ENCODE data around the gene MSL3.

Gene MSL3, protein sequence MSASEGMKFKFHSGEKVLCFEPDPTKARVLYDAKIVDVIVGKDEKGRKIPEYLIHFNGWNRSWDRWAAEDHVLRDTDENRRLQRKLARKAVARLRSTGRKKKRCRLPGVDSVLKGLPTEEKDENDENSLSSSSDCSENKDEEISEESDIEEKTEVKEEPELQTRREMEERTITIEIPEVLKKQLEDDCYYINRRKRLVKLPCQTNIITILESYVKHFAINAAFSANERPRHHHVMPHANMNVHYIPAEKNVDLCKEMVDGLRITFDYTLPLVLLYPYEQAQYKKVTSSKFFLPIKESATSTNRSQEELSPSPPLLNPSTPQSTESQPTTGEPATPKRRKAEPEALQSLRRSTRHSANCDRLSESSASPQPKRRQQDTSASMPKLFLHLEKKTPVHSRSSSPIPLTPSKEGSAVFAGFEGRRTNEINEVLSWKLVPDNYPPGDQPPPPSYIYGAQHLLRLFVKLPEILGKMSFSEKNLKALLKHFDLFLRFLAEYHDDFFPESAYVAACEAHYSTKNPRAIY

DNA sequence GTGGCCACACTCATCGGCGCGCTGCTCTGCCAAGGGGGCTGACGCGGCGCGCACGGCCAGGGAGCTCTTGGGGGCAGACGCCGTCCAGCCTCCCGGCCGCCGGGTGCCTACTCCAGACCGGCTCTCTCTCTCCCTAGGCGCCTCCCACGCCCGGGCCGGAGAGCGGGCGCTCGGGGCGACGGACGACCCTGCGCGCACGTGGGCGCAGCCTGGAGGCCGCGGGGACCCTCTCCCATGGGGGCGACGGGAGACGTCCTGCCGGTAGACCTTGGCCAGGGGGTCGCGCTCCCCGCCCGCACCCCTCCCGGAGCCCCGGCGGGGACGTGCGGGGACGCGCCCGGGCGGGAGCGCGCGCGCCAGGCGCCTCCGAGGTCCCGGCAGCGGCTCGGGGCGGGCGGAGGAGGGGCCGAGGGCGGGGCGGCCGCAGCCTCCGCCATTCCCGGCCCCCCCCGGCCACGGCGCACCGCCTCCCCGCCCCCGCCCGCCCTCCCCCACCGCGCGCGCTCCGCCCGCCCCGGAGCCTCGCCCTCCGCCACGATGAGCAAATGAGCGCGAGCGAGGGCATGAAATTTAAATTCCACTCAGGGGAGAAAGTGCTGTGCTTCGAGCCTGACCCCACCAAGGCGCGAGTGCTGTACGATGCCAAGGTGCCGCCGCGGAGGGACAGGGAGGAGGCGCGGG, at the start of gene MSL3:
Gene MSL3 (plus strand): TSS at position 519 of the 681 bp plus-strand sequence. CDS start 27 bp downstream, at position 546.
- DNase-seq = peak; percentile 15

DNA sequence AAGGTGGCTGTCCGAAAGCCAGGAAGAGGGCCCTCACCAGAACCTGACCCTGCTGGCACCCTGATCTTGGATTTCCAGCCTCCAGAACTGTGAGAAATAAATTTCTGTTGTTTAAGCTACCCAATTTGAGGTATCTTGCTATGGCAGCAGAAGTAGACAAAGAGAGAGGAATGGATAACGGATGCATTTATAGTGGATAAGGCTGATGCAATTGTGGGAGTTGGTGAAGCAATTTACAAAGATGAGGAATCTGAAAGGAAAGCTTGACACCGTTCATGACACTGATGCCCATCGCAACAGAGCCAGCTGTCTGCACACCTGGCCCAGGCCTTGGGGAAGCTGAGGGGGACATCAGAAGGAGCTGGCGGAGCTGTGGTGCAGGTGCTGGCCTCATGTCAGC, 35.7 kb upstream of the MSL3 start:
- no peak for DNase-seq

DNA sequence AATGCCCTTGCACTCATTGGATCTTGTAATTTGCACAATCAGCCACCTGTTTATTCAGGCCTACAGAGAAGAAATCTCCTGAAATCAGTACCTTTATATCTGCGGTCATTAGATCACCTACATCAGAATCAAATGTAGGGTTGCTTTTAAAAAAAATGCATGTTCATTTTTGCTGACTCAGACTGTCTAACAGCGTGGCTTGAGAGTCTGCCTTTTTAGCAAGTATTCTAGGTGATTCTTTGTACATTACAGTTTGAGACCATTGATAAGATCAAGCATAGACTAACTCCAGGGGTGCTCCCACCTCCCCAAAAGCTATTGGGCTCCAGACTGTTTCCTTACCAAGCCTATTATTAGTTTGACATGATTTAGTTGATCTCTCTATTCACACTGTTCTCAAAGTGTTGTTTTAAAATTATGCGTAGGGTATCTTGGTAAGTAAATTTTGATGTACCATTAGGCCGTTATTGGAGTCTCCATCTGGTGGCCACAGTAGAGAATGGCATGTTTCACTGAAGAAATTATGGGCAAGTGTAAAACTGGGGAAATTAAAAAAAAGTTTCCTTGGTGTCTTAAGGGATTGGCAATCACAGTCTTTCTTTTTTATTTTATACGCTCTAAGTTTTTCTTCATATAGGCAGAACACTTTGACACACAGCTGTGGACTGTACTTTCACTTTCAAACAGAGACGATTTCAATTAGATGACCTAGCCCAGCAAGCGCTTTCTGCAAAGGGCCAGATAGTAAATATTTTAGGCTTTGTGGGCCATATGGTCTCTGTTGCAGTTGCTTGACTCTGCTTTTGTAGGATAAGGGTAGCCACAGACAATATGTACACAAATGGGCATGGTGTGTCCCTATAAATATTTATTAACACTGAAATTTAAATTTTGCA, 33.7 kb upstream of the MSL3 start:
- DNase-seq = no peak

DNA sequence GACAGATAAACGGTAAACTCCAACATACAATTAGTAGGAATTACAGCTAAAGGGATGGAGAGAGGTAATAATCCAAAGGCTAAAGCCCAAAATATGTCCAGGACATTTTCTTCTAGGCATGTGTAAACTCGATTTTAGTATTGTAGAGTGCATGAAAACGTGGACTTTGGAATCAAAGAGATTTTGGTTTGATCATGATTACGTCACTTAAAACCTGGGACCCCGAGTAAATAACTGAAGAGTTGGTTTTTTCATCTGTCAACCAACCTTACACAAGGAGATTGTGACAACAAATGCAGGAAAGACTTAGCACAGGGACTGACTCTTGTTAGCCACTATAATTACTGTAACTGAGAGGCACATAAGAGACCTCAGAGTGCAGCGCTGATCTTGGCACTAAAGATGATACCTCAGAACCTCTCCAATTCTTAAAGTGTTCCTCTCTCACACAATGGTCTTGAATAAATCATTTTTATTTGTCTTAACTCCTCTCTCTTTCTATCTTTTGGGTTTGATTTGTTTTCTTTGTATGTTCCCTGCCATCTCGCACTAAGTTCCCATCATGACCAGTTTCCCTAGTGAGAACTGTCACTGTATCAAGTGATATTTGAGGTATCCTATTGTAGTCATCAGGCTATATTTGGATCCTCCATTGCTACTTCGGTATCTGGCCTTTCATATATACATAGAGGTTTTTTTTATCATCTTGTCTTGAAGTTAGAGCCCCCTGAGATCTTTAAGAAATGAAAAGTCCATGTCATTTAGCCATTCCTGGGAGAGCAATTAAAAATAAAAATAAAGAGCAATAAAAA, 32.2 kb upstream of the MSL3 start:
- no peak for DNase-seq

DNA sequence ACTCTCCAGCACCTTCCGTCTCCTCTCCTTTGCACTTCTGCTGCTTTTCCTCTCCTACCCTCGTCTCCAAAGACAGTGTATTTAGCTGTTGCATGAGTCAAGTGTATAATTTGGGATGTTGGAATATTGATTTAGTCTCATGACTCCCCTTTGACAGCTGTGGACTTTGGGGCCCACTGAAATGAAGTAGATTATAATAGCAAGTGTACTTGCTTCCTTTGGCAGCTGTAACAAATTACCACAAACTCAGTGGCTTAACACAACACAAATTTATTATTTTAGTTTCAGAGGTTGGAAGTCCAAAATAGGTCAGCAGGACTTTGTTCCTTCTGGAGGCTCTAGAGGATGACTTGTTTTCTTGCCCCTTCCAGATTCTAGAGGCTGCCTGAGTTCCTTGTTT, 29.5 kb upstream of the MSL3 start:
- DNase-seq = no peak

DNA sequence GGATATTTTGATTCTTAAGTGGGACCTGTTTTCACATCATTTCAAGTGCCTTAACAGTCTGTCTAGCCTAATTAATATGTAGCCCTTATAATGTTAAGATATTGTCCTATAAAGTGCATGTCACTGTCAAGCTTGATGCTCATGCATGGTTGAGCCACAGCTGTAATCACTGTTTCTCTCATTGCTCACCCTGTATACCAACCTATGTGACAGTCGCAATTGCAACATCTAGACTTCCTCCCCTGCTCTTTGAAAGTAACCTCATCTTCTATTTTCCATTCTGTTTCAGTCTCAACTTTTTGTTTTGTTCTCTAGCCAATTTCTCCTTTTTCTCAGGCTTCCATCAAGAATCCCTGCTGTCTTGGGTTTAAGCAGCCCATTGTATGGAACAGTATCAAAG, 24.4 kb upstream of the MSL3 start:
- DNase-seq = no peak

DNA sequence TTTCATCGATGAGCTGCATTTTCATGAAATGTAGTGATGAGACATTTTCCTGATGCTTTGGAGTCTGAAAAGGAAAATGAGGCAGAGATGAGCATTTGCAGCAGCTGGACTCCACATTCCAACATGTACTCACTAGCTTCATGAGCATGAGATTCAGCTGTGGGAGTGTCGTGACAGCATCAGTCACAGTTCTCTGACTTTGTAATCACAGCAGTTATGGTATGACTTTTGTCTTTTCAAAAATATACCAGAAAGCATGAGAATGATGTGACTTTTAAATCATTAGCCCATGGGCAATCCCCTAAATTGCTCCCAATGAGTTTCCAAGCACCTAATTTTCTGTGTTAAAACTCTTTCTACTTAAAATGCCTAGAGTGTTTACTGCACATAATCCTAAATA, 18.3 kb upstream of the MSL3 start:
- no peak for DNase-seq

DNA sequence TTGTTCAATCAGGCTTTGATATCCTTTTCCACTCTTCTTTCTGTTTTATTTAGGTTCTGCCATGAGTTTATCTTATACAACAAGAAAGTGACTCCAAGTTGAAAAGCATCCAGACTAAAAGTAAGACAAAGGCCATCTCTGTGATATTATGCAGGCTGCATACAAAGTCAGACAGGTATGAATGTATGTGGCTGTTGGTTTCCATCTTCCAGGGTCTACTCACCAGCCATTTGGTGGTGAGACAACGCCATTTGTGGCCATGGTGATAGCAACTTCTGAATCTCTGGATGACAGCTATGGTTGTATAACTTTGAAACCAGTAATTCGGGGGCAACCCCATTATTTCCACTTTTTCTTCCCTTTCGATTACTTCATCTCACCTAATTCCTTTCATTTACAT, 17.2 kb upstream of the MSL3 start:
- DNase-seq = no peak

DNA sequence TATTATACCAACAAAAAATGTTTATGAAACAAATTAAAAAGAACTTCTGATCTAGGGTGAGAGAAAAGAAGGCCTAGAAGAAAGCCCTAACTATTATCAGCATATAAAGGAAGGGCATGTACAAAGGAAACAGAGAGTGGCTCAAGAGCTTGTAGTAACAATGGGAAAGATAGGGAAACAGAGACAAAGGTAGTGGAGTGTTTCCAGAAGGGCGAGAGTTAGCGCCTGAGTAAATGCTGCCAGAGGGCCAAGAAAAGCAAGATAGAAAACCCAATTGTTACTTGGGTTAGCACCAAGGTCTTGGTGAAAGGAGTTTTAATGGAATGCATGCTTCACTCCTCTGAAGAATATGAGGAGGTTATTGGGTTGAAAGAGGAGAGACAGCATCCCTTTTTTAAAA, 16.5 kb upstream of the MSL3 start:
- no peak for DNase-seq

DNA sequence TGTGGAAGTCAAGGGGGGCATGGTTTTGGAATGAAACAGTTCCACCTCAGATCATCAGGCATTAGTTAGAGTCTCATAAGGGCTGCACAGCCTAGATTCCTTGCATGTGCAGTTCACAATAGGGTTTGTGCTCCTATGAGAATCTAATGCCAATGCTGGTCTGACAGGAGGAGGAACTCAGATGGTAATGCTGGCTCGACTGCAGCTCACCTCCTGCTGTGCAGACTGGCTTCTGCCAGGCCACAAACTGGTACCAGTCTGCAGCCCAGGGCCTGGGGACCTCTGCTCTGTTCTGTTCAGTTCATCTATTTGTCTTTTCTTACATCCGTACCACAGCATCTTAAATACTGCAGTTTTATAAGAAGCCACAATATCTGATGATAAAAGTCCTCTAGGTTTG, 12.2 kb upstream of the MSL3 start:
- DNase-seq = no peak

DNA sequence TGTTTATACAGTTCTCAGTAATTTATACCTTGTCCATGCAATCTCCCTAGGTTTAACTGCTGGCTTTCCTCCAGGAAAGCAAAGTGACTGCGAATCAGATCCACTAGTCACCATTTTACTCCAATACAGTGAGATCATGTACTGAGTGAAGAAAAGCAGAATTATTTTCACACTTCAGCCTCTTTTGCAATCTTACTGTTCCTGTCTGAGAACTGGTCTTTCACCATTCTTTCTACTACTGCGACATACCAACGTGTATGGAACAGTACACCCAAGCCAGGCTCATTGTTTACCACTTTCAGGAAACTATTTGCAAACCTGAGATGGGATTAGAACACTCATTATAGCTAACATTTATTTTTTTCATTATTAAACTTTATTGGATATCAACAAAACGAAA, 8.0 kb upstream of the MSL3 start:
- no peak for DNase-seq

DNA sequence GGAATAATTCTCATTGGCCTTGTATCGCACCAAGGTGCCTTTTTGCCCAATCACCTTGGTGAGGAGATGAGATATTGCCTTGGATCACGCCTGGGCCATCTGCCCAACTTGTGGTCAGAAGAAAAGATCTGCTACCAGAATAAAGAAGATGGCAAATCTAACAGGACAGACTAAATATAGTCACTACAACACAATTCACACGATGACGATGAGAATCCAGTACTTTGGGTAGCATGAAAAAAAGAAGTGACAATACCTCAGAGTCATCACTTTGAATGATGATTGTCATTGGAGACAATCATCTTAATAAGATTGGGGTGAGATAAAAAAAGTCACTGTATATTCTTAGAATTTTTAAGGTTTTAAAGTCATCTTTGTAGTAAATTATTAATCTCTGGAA, 7.3 kb upstream of the MSL3 start:
- DNase-seq = no peak

DNA sequence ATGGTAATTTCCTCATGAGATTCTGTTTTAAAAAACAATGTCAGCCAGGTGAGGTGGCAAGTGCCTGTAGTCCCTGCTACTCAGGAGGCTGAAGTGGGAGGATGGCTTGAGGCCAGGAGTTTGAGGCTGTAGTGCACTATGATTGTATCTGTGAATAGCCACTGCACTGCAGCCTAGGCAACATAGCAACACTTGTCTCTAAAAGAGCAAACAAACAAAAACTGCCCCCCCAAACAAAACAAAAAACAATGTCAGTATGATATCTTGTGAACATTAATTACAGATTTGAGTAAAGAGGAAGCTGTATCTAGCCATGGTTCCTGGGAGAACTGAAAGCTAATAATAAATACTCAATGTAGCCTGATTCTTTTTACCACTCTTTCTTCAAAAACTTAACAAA, 6.8 kb upstream of the MSL3 start:
- DNase-seq = no peak

DNA sequence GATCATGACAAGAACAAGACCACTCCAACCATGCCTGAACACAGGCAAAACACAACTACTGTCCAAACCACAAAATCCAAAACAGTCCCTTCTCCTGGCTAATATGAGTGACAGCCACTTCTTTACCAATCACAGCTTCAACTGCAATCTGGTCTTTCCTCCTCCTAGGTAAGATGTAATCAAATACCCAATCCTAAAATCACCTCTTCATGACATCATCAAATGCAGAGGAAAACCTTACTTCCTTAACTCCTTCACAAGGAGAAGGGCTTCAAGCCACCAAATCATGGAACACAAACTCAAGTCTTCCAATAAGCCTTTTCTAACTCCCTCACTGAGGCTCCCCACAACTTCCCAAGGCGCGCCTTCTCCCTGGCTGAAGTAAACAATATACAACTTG, 4.4 kb upstream of the MSL3 start:
- no peak for DNase-seq

DNA sequence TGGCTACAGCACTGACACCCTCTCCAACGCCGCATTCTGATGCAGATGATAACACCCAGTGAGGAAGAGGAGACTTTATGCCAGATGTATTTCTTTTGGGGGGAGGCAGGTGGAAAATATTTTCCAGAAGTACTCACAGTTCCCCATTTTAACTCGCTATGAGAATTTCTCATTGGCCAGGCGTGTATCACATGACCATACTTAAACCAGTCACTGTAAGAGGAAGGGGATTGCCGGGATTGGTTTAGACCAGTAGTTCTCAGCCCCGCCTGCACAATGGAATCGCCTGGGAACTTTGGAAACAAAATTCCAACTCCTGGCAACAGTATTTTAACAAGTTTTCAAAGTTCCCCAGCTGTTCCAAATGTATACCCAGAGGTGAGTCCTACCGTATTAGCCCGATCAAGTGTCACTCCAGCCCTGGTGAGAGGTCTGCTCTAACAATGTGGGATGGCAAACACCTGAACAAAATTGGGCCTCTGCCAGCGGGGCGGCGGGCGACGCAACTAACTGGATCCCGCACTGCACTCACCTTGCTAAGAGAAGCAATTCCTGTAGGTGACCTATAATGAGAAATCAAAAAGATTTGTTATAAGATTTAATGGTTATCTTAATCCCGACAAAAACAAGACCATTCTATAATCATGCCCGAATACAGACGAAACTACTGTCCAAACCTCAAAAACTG, 2.9 kb upstream of the MSL3 start:
- no peak for DNase-seq

DNA sequence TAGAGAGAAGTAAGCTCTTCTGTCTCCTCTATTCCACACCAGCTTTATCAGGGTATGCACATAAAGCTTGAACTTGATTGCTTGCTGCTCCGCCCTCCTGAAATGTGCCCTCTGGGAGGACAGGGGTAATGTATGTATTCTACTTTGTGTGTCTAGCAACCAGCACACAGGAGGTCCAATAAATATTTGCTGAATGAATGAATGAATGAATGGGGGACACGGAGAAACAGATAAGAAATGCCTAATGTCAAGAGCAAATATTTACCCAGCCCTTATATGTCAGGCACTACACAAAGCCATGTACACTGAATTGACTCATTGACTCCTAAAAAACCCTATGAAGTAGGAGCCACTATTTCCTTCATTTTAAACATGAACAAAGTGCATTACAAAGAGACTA, 2.3 kb upstream of the MSL3 start:
- DNase-seq = no peak

DNA sequence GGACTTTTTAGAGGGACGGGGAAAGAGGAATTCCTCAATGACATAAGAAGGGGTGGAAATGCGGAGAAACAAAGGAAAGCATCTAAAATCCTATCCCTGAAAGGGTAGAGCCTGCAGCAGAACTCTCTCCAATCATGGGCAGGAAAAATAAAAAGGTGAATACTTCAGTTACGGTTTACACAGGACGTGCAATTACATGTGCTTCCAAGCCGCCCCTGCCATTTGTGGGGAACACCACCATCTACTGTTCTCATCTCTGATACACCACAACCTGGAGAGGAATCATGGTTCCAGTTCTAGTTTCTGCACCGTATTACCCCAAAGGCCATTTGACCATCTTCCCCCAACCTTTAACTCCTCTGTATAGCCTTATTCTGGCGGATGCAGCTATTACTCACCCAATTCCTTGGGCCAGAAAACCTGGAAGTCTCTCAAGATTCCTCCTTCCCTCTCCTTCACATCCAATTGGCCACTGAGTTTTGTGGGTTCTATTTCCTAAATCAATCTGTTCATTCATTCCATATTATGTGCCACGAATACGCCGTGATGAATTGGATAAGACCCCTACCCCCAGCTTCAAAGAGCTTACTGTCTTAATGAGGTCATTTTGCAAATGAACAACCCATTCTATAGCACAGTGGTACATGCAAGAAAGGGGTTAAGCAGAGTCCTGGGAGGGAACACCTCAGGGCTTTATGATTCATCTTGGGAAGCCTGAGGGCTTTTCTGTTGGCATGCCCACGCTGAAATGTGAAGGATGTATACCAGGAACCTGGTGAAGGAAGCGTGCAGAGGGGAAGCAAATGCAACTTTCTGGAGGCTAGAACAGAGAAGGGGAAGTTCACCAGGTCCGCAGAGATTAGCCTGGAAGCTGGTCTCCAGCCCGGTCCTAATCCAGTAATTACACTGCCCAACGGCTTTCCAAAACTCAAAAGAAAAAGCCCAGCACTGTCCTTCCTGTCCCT, 1.4 kb upstream of the MSL3 start:
- no peak for DNase-seq

DNA sequence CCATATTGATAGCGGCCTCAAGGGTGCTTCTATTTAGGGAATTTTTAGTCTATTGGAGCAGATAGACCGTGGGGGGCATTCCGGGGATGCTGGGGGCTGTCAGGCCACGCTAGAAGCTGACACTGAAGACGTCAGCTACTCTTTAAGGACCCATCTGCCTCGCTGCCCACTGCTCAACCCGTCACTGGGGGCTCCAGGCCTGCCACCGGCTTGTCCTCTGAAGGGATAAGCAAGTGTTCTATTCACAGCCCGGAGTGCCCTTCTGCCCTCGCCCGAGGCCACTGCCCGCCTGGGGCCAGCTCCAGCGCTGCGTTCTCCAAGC, 679 bp upstream of the MSL3 start:
- DNase-seq = no peak

DNA sequence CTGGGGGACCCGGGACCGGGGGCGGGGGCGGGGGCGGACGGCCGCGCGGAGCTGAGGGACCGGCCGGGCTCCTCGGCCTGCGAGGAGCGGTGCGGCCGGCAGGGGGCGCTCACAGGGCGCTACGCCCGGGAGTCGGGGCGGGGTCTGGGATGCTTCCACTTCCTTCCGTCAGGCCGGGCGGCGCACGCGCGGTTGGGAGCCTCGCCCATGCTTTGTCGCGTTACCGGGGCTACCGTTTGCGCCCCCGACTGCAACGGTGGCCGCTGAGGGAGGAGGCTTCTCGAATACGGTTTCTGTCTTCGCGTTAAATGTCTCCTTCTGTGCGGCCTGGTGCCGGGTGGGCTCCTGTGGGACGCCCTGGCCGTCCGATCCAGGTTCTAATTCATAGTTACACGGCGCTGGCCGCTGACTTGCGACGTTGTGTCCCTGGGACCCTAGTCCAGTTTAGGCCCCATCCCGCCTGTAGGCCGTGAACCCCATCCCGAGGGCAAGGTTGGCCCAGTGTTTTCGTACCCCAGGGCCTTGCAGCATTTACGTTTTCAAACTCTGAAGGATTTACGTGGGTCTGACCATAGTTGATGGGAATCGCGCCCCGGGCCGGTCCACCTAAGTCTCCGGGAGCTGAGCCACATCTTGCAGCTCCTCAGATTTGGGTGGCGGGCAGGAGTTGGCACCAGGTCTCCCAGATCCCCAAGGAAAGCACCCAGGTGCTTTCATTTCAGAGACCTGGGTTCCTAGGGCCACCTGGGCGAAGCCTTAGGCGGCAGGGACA, 549 bp downstream of the MSL3 start:
- DNase-seq = peak; percentile 66

DNA sequence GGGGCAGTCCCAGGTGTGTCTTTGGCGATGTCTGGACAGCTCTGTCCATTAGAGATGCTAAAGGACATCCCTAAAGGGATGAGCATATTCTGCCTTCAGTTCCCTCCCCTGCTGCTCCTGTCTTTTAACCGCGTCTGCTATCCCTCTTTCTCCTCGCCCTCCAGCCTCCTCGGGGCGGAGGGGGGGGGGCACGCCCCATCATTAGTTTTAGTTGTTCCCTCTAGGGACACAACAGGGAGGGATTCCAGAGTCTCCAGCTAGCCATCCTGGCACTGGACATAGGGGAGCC, 1.1 kb downstream of the MSL3 start:
- DNase-seq = no peak

All from NCI-H1436 (cell line).